Erythroblast (primary cell): ENCODE results near the gene AGMAT.

Source experiments
- GATA1 ChIP-seq: IDR thresholded peaks from 2 replicates; pipeline ENCODE4 v1.6.1; 2011; ENCODE audit warnings: low read depth, mild to moderate bottlenecking, control low read depth, low read length, moderate library complexity
- POLR2A ChIP-seq: IDR thresholded peaks from 2 replicates; pipeline ENCODE4 v1.6.1; 2011; ENCODE audit warnings: mild to moderate bottlenecking, low read length

DNA sequence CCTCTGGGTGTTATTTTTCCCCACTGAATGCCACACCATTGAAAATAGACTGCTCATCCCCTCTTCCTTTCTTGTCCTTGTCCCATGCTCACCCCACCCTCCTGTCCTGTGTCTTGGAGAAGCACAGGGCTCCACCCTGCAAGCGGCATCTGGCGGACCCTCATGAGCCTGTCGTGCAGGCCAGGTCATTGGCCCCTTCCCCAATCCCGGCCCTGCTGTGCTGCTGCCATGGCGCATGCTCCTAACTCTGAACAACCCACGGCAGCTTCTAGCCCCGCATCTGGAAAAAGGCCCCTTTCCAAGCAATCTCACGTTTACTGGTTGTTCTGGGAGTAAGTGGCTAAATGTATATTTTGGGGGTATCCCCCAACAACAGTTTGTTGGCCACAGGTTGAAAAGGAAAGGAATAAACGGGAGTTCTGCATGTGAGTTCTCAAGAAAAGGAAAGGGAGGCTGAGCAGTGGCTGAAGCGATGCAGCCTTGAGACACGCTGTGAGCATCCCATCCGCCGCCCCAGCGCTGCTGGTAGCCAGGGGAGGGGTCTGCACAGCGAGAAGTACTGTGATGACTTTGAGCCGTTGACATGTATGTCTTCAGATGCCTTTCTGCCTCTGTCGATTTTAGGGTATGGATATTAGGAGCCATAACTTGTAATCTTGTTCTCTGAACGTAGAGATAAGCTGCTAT is 16.3 kb downstream of the AGMAT start:
- TF ChIP-seq POLR2A (no peak), GATA1 (no peak)
